OCI-LY3 (cell line): Measurements from ENCODE around the gene PIK3CD.

Source experiments
- CTCF ChIP-seq: fragments of 200-600, 300-600 bp; sonication (generic); IDR thresholded peaks from 2 replicates; pipeline ENCODE4 v1.5.1; 2014; ENCODE audit warnings: antibody characterized with exemption, low read length, low read depth
- EZH2phosphoT487 ChIP-seq: fragments of 200-600 bp; shearing (Covaris generic); IDR thresholded peaks from 2 replicates; pipeline ENCODE4 v1.6.1; 2018; ENCODE audit warnings: antibody characterized with exemption, mixed run types, low read depth

- TF ChIP-seq CTCF (no peak), EZH2phosphoT487 (no peak)
These were observed 47.5 kb upstream of the PIK3CD start for GRCh38 chr1:9603766-9604753.
